ENCODE measurements around the gene PKDCC.
"Not testable (repeated sequence)": the region's sequence is repeated elsewhere in the genome, so short reads cannot be mapped to it uniquely, and the experiment has no call there.

Gene PKDCC

GRCh38 chr2:42030829-42031228, 17.0 kb upstream of the PKDCC start:
- no peak for DNase-seq

- no peak for DNase-seq
These were observed 16.3 kb upstream of the PKDCC start for GRCh38 chr2:42031281-42032223.

GRCh38 chr2:42032224-42032620, 15.6 kb upstream of the PKDCC start:
- DNase-seq, result no peak

- DNase-seq, result no peak
These were observed 15.1 kb upstream of the PKDCC start for GRCh38 chr2:42032745-42033144.

- DNase-seq, result not testable (repeated sequence)
These were observed 13.7 kb upstream of the PKDCC start for GRCh38 chr2:42034096-42034495.

- DNase-seq, result no peak
These were observed 12.6 kb upstream of the PKDCC start for GRCh38 chr2:42035241-42035640.

- DNase-seq, result no peak
These were observed 11.4 kb upstream of the PKDCC start for GRCh38 chr2:42036413-42036812.

- DNase-seq, result no peak
These were observed 10.9 kb upstream of the PKDCC start for GRCh38 chr2:42036940-42037339.

GRCh38 chr2:42040643-42041278, 7.1 kb upstream of the PKDCC start:
- DNase-seq, result no peak

- no peak for DNase-seq
These were observed 6.3 kb upstream of the PKDCC start for GRCh38 chr2:42041377-42042127.

GRCh38 chr2:42042631-42043355, 5.0 kb upstream of the PKDCC start:
- no peak for DNase-seq

- no peak for DNase-seq
These were observed 3.9 kb upstream of the PKDCC start for GRCh38 chr2:42043789-42044394.

- DNase-seq, result no peak
These were observed 2.9 kb upstream of the PKDCC start for GRCh38 chr2:42044939-42045338.

GRCh38 chr2:42045352-42045751, 2.5 kb upstream of the PKDCC start:
- no peak for DNase-seq

GRCh38 chr2:42045848-42046748, 1.7 kb upstream of the PKDCC start:
- DNase-seq, result peak in 1 of 2 experiments; percentile 56

- DNase-seq, result no peak
These were observed 868 bp upstream of the PKDCC start for GRCh38 chr2:42046819-42047487.

GRCh38 chr2:42048299-42049220, 739 bp downstream of the PKDCC start:
- DNase-seq, result no peak

- DNase-seq, result no peak
These were observed 1.6 kb downstream of the PKDCC start for GRCh38 chr2:42049221-42050009.
